ES-I3 (cell line): ENCODE results near the gene POLR2E.

Experiments used
- H3K36me3 ChIP-seq: 2 replicates; pipeline ENCODE4 v1.6.1; 2013; ENCODE audit warnings: mild to moderate bottlenecking, low read length, control low read depth, moderate library complexity; ENCODE audit not compliant: insufficient read depth
- H3K4me1 ChIP-seq: 2 replicates; pipeline ENCODE4 v1.6.1; 2013; ENCODE audit warnings: mild to moderate bottlenecking, control low read depth, low read length; ENCODE audit not compliant: insufficient read depth
- H3K9ac ChIP-seq: 2 replicates; pipeline ENCODE4 v1.6.1; 2013; ENCODE audit warnings: low read depth, mild to moderate bottlenecking, low read length, moderate library complexity
- H3K9me3 ChIP-seq: 2 replicates; pipeline ENCODE4 v1.6.1; 2013; ENCODE audit warnings: mild to moderate bottlenecking, low read length, moderate library complexity; ENCODE audit not compliant: control insufficient read depth, insufficient read depth

Gene POLR2E

GRCh38 chr19:1087813-1088415 lies 7.3 kb downstream of the POLR2E start:
- Histone ChIP-seq H3K9ac (no peak overlapping the region), H3K36me3 (peaks cover 9% of the 10 kb centered on the region), H3K4me1 (no peaks in the 10 kb centered on the region), H3K9me3 (no peaks in the 10 kb centered on the region)

GRCh38 chr19:1086613-1087012 lies 8.6 kb downstream of the POLR2E start:
- Histone ChIP-seq H3K4me1 (no peaks in the 10 kb centered on the region), H3K9ac (no peak overlapping the region), H3K36me3 (peaks cover 3% of the 10 kb centered on the region), H3K9me3 (no peaks in the 10 kb centered on the region)

DNA sequence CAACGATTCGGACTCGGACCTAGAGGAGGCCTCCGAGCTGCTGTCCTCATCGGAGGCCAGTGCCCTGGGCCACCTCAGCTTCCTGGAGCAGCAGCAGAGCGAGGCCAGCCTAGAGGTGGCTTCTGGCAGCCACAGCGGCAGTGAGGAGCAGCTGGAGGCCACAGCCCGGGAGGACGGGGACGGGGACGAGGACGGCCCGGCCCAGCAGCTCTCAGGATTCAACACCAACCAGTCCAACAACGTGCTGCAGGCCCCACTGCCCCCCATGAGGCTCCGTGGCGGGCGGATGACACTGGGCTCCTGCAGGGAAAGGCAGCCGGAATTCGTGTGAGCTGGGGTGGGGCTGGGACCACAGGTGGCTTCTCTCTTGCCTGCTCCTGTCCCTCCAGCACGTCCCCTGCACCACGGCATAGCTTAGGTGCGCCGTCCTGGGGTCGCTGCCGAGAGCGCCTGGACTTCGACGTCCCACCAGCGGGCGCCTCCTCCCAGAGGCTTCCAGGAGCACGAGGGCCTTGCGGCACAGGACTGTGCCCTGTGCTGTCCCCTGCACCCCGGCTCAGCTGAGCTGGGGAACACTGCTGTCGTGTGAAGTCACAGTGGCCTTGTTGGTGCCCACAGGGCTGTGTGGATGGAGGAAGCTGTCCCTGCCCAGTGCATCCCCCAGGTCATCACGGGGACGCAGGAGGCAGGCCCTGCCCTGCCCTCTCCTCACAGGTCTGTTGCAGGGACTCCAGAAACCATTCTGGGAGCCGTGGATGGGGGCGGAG lies 9.3 kb downstream of the POLR2E start:
- Histone ChIP-seq H3K4me1 (no peaks in the 10 kb centered on the region), H3K9me3 (no peaks in the 10 kb centered on the region), H3K9ac (no peak overlapping the region), H3K36me3 (peaks cover 3% of the 10 kb centered on the region)

GRCh38 chr19:1085053-1085658 lies 10.0 kb downstream of the POLR2E start:
- no peak overlapping the region for H3K9ac ChIP-seq
- no peaks in the 10 kb centered on the region for H3K4me1 ChIP-seq
- peaks cover 3% of the 10 kb centered on the region for H3K36me3 ChIP-seq
- no peaks in the 10 kb centered on the region for H3K9me3 ChIP-seq

DNA sequence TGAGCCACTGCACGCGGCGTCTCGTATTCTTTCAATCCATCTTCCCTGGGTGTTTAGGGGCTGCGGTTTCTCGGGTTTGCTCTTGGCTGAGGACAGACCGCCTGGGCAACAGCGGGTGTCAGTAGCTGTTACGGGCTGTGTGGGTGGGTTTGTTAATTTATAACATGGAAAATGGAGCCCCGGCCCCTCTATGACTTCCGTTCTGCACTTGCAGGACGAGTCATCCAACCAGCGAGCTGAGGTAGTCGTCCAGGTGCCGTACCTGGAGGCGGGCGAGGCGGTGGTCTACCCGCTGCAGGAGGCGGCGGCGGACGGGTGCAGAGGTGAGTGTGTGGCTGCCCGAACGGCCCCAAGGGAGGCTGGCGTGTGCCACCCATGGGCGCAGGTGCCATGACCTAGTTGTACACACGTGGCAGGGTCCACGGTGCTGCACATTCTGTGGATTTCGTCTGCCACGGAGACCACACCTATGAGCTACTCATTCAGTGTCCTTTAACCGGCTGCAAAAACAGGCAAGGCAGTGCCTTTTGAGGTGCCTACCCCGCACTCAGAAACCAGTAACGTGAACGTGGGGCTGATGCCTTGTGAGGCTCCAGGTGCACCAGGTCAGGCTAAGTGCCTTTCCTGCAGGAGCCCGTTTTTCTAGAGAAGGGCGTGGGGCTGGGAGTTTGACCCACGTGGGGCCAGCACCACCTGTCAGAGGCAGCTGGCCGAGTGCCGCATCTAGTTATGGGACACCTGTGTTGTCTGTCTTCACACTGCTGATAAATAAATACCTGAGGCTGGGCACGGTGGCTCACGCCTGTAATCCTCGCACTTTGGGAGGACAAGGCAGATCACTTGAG lies 10.9 kb downstream of the POLR2E start:
- Histone ChIP-seq H3K9ac (no peak overlapping the region), H3K4me1 (no peaks in the 10 kb centered on the region), H3K36me3 (peaks cover 3% of the 10 kb centered on the region), H3K9me3 (no peaks in the 10 kb centered on the region)

- H3K9me3 ChIP-seq = no peaks in the 10 kb centered on the region
- H3K4me1 ChIP-seq = no peaks in the 10 kb centered on the region
- peaks cover 3% of the 10 kb centered on the region; the same call in 1 of the 2 replicates for H3K36me3 ChIP-seq
- H3K9ac ChIP-seq = peak overlapping the region; percentile 76; the same call in 1 of the 2 replicates
Observed at GRCh38 chr19:1082928-1083816, 12.0 kb downstream of the POLR2E start.

GRCh38 chr19:1082165-1082927 lies 12.8 kb downstream of the POLR2E start:
- Histone ChIP-seq H3K9ac (peak overlapping the region; percentile 76; the same call in 1 of the 2 replicates), H3K9me3 (no peaks in the 10 kb centered on the region), H3K36me3 (no peaks in the 10 kb centered on the region), H3K4me1 (no peaks in the 10 kb centered on the region)

DNA sequence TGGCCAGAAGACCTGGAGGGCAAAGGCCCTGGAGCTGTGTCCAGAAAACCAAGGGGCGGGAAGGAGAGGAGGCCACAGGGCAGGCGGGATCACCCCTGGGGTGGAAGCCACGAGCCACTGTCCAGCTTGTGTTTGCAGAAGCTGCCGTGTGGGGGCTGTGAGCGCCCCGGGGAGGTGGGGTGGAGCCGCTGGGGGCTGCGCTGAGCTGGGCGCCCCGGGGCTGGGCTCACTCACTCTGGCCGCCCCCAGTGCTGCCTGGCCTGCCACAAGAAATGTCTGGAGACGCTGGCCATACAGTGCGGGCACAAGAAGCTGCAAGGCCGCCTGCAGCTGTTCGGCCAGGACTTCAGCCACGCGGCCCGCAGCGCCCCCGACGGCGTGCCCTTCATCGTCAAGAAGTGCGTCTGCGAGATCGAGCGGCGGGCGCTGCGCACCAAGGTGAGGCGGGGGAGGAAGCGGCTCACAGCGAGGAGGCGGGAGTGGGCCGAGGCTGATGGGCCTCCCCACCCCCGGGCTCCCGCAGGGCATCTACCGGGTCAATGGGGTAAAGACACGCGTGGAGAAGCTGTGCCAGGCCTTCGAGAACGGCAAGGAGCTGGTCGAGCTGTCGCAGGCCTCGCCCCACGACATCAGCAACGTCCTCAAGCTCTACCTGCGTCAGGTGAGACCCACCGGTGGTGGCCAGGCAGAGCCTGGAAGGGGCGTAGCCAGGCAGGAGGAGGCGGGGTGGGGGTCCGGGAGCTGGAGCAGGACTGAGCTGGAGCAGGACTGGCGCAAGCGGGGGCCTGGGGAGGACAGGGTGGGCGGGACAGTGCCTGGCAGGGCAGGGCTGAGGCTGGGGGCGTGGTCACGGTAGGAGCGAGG lies 13.6 kb downstream of the POLR2E start:
- Histone ChIP-seq H3K9ac (peak overlapping the region; percentile 52; the same call in 1 of the 2 replicates), H3K4me1 (no peaks in the 10 kb centered on the region), H3K36me3 (no peaks in the 10 kb centered on the region), H3K9me3 (no peaks in the 10 kb centered on the region)

- H3K4me1 ChIP-seq = no peaks in the 10 kb centered on the region
- H3K36me3 ChIP-seq = peaks cover 3% of the 10 kb centered on the region
- no peaks in the 10 kb centered on the region for H3K9me3 ChIP-seq
- H3K9ac ChIP-seq = no peak overlapping the region
Observed at GRCh38 chr19:1080360-1081161, 14.6 kb downstream of the POLR2E start.

- Histone ChIP-seq H3K9me3 (no peaks in the 10 kb centered on the region), H3K9ac (no peak overlapping the region), H3K36me3 (peaks cover 3% of the 10 kb centered on the region), H3K4me1 (no peaks in the 10 kb centered on the region)
Observed at GRCh38 chr19:1079566-1080111, 15.5 kb downstream of the POLR2E start.

- Histone ChIP-seq H3K36me3 (peaks cover 3% of the 10 kb centered on the region), H3K9me3 (no peaks in the 10 kb centered on the region), H3K4me1 (no peaks in the 10 kb centered on the region), H3K9ac (no peak overlapping the region)
Observed at GRCh38 chr19:1076951-1077350, 18.2 kb downstream of the POLR2E start.

DNA sequence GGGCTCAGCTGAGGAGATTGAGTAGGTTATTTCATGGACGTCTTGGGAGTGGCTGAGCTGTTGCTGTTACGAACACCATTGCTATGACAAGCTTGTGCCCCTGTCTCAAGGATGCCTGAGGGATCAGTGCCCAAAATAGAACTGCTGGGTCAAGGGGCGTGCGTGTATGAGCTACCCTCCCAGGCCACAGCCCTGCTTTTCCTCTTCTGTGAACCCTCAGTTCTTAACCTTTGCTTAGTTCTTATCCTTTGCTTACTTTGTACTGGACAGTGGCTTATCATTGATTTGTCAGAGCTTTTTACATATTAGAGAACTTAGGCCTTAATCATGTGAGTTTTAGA lies 19.2 kb downstream of the POLR2E start:
- Histone ChIP-seq H3K4me1 (no peaks in the 10 kb centered on the region), H3K9me3 (no peaks in the 10 kb centered on the region), H3K9ac (no peak overlapping the region), H3K36me3 (peaks cover 3% of the 10 kb centered on the region)
